Activated naive CD4-positive, alpha-beta T cell (primary cell): ENCODE measurements around the gene PAQR7.

Source experiments
- DNase-seq, 4 experiments: peaks; one replicate each; lab custom pipeline; 2025; lab: John Stamatoyannopoulos, UW

The PAQR7 gene, protein sequence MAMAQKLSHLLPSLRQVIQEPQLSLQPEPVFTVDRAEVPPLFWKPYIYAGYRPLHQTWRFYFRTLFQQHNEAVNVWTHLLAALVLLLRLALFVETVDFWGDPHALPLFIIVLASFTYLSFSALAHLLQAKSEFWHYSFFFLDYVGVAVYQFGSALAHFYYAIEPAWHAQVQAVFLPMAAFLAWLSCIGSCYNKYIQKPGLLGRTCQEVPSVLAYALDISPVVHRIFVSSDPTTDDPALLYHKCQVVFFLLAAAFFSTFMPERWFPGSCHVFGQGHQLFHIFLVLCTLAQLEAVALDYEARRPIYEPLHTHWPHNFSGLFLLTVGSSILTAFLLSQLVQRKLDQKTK

GRCh38 chr1:25875154-25875855 is at the start of gene PAQR7:
PAQR7 (minus strand) TSS chr1:25875708; CDS start chr1:25863839, 11,869 bp downstream.
- peak in 3 of 4 experiments; percentile 18 to 54 (median 40) for DNase-seq

- no peak for DNase-seq
Measured at GRCh38 chr1:25924454-25924853, 48.9 kb upstream of the PAQR7 start.

GRCh38 chr1:25922971-25923552 is 47.6 kb upstream of the PAQR7 start:
- DNase-seq = no peak

DNA sequence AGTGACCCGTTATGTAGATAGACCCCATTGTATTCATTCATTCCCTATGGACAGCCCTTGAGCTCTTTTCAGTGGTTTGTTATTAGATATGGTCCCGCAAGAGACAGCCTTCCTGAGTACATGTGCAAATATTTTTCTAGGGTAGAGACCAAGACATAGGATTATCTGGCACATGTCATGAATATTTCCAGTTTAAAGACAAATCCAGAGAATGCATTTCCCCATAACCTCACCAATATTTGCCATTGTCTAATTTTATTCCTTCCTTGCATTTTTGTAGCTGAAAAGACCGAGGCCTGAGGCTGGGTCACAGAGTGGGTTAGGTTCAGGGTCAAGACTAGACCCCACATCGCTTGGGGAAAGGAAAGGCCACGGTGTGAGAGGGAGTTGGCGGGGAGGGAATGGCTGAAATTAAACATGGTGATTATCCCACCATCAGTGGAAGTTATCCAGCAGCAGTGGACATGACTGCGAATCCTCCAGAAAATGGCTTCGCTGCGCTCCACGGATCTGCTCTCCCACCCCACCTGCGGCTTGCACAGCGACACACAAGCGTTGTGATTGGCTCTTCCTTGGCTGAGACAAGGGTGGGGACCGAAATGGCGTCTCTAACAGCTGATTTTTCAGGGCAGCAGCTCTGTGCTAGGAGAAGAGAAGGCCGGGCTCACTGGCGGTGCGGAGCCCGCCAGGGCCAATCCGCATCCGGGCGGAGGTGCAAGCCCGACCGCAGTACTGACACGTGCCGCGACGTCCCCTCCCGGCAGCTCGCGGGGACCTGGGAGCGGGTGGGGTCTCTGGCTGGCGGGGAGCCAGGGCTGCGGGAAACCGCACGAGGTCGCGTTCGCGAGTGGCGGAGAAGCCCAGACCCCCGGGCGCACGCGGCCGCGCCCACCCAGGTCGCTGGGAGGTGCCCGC is 46.8 kb upstream of the PAQR7 start:
- DNase-seq = peak in 3 of 4 experiments; percentile 11 to 42 (median 25)

DNA sequence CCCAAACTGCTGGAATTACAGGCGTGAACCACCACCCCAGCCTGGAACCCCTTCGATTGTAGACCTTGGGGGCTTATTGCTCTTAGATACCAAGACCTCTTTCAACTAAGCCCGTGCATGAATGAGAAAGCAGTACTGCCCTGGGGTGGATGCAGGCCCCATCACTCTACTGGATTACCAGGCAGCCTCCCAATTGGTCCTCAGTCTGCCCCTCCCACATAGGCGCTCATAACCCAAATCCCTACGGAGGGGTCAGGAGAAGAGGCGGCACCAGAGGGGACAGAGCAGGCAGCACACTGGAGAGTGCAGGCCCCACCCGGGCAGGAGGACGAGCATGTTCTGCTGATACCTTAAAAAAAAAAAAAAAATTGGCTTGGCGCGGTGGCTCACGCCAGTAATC is 43.1 kb upstream of the PAQR7 start:
- DNase-seq = no peak

GRCh38 chr1:25917996-25918395 is 42.5 kb upstream of the PAQR7 start:
- no peak for DNase-seq

GRCh38 chr1:25916460-25916859 is 41.0 kb upstream of the PAQR7 start:
- DNase-seq = no peak

- no peak for DNase-seq
Measured at GRCh38 chr1:25914074-25914995, 38.8 kb upstream of the PAQR7 start.

DNA sequence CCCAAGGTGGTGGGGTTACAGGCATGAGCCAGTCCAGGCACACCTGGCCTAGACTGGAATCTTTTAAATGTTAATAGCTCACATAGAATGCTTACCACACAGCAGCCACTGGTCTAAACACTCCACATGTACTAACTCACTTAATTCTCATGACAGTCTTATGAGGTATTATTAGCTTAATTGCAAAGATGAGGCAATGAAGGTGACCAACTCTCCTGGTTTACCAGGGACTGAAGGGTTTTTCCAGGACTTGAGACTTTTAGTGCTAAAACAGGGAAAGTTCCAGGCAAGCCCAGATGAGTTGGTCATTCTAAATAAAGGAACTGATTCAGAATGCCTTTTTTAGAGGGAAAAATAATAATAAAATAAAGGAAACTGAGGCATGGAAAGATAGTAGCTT is 37.7 kb upstream of the PAQR7 start:
- no peak for DNase-seq

- DNase-seq = no peak
Measured at GRCh38 chr1:25912076-25912831, 36.7 kb upstream of the PAQR7 start.

DNA sequence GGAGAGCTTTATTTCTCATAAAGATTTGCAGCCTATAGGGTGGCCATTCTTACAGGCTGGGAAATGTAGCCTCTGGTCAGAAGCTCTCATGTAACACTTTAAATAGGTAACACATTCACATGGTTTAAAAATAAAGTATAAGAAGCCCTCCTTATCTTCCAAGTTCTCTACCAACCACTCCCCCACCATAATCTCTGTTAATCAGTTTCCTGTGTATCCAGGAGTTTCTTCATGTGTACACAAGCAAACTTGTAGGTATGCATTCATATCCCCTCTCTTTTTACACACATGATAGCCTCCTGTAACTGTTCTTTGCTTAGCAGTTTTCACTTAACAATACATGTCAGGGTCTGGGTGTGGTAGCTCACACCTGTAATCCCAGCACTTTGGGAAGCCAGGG is 35.7 kb upstream of the PAQR7 start:
- DNase-seq = no peak

GRCh38 chr1:25909040-25909439 is 33.5 kb upstream of the PAQR7 start:
- no peak for DNase-seq

GRCh38 chr1:25908161-25908560 is 32.7 kb upstream of the PAQR7 start:
- DNase-seq = no peak

- no peak for DNase-seq
Measured at GRCh38 chr1:25907601-25908000, 32.1 kb upstream of the PAQR7 start.

DNA sequence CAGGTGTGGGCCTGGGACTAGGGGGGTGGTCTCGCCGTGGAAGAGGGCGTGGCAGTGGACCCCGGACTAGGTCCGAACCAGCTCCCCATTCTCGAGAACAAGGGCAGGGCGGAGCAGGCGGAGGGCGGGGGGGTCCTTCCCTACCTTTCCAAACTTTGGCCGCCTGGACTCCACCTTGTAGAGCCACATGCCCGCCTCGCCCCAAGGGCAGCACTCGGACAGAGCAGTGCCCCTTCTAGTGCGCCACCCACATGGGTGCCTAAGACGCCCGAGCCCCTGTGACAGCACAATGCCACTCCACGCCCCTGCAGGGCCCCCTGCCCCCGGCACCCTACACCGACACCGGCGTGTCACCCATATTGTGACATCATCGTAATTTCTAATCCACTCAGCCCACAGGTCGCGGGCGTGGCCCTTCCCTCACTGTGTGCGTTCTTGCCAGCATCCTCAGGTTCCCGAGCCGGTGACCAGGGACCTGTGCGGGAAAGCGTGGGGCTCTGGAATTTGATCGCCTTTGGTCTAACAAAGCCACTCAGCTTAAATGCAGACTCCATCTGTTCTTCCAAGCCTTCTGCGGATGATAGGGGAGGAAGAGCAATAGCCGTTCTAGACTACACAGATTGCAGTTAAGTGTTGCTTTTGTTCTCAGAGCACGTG is 31.3 kb upstream of the PAQR7 start:
- peak in 1 of 4 experiments; percentile 27 for DNase-seq

- peak; percentile 60 to 88 (median 74) for DNase-seq
Measured at GRCh38 chr1:25905680-25906643, 30.5 kb upstream of the PAQR7 start, which contains the start of gene STMN1. STMN1 (minus strand) TSS chr1:25906419; CDS start chr1:25904676, 1,743 bp downstream.

DNA sequence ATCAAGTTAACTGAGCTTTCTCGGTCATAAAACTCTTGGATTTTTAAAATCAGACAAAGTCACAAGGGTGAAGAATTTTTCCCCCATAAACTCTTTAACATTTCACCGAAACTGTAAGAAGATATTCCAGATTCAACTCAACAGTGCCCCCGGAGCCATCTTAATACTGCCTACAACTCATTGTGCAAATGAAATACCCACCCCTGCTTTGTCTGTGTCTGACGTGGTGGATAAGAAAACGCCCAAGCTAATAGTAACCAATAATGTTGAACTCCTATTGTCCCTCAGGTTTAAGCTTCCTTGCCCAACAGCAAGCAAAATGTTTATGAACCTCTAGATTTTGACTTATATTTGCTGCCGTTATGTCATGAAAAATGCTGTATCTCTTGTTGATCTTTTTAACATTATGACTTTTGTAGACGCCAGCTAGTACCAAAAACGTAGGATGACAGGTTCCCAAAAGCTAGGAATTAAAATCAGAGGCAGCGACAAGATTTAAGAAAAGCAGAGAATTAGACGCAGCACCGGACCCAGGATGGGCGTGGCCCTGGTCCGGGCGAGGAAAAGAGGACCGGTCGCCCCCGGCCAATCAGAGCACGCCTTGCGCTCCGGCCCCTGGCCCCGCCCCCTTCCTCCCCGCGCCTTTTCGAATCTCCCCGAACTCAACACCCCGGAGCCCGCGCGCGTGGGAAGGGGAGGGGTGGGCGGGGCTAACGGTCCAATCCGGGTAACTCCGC is 29.6 kb upstream of the PAQR7 start:
- peak; percentile 71 to 93 (median 82) for DNase-seq

GRCh38 chr1:25903986-25904385 is 28.5 kb upstream of the PAQR7 start:
- no peak for DNase-seq
